ENCODE results near the gene HOXC4.

The HOXC4 gene

GRCh38 chr12:54051874-54052437 is 1.7 kb upstream of the HOXC4 start:
- H3K27ac ChIP-seq: no peak overlapping the region
- no peak for TF ChIP-seq ZFX (IDR thresholded peaks at IDR 0.05)
- TF ChIP-seq, protein P1, sequence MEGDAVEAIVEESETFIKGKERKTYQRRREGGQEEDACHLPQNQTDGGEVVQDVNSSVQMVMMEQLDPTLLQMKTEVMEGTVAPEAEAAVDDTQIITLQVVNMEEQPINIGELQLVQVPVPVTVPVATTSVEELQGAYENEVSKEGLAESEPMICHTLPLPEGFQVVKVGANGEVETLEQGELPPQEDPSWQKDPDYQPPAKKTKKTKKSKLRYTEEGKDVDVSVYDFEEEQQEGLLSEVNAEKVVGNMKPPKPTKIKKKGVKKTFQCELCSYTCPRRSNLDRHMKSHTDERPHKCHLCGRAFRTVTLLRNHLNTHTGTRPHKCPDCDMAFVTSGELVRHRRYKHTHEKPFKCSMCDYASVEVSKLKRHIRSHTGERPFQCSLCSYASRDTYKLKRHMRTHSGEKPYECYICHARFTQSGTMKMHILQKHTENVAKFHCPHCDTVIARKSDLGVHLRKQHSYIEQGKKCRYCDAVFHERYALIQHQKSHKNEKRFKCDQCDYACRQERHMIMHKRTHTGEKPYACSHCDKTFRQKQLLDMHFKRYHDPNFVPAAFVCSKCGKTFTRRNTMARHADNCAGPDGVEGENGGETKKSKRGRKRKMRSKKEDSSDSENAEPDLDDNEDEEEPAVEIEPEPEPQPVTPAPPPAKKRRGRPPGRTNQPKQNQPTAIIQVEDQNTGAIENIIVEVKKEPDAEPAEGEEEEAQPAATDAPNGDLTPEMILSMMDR (conservative IDR thresholded peaks at IDR 0.05): no peak

- TF ChIP-seq ZFX (IDR thresholded peaks at IDR 0.05): no peak
- TF ChIP-seq, protein P1 (conservative IDR thresholded peaks at IDR 0.05): no peak
- no peak overlapping the region for H3K27ac ChIP-seq
Measured at GRCh38 chr12:54052438-54053002, 1.1 kb upstream of the HOXC4 start.

- no peak overlapping the region for H3K27ac ChIP-seq
- no peak for TF ChIP-seq ZFX (IDR thresholded peaks at IDR 0.05)
- TF ChIP-seq, protein P1 (conservative IDR thresholded peaks at IDR 0.05): no peak
Measured at GRCh38 chr12:54053003-54053750, 458 bp upstream of the HOXC4 start.

DNA sequence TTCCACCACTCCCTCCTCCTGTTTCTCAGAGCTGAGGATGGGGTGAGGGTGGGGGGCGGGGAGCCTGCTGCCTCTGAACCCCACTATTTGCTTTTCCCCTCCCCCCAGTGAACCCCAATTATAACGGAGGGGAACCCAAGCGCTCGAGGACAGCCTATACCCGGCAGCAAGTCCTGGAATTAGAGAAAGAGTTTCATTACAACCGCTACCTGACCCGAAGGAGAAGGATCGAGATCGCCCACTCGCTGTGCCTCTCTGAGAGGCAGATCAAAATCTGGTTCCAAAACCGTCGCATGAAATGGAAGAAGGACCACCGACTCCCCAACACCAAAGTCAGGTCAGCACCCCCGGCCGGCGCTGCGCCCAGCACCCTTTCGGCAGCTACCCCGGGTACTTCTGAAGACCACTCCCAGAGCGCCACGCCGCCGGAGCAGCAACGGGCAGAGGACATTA is 1.1 kb downstream of the HOXC4 start:
- no peak overlapping the region for H3K27ac ChIP-seq
- TF ChIP-seq, protein P1 (conservative IDR thresholded peaks at IDR 0.05): no peak
- TF ChIP-seq ZFX (IDR thresholded peaks at IDR 0.05): no peak

- TF ChIP-seq ZFX (IDR thresholded peaks at IDR 0.05): no peak
- TF ChIP-seq, protein P1 (conservative IDR thresholded peaks at IDR 0.05): no peak
- H3K27ac ChIP-seq: no peak overlapping the region
Measured at GRCh38 chr12:54055552-54055951, 1.9 kb downstream of the HOXC4 start.

DNA sequence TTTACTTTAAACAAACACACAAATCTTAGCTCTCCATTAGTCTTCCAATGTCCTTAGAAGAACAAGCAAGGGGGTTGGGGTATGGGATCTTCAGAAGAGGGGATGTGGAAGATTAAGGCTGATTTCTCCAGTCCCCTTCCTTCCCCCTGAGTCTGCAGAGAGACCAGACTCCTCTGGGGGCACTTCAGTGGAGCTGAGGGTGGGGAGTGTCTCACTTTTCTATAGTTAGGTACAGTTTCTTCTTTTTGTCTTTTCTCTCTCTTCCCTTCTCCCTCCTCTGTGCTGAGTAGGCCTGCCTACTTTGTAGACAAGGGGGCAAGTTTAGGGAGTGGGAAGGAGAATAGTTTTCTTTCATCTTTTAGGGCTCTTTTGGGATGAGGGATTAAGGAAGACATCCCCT is 2.5 kb downstream of the HOXC4 start:
- H3K27ac ChIP-seq: no peak overlapping the region
- TF ChIP-seq ZFX (IDR thresholded peaks at IDR 0.05): no peak
- TF ChIP-seq, protein P1 (conservative IDR thresholded peaks at IDR 0.05): no peak

DNA sequence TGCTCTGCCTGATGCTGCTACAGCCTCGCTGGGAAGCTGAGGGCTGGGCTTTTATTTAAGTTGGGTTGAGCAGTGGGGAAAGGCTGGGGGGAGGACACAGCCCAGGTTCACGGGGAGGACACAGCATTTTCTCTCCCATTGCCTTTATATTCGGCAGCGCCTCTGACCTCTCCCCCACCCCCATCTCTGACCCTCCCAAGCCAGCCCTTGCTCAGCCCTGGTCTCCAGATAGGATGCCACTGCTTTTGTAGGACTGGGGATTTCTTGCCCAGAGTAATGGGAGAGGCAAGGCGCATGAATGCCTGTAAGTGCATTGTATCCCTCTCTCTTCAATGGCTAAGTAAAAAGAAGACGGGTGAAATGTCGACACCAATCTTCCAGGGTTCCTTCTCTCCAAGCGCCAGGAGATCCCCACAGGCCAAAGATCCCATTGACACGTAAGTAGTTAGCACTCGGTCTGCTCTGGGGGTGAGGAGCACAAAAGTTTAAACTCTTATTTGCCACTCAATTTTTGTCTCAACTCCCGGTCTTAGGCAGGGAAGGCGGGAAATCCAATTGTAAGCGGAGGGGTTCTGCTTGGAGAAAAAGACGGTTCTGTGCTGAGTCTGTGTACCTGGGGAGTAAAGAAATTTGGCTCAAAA is 4.6 kb downstream of the HOXC4 start:
- TF ChIP-seq ZFX (IDR thresholded peaks at IDR 0.05): no peak
- TF ChIP-seq, protein P1 (conservative IDR thresholded peaks at IDR 0.05): no peak
- H3K27ac ChIP-seq: no peak overlapping the region
